PC-3 (cell line): ENCODE measurements around the gene CDH4.

Source experiments
- CTCF ChIP-seq: fragments of 300-600 bp; sonication (generic); conservative IDR thresholded peaks from 2 replicates; pipeline ENCODE4 v1.5.1; 2017; ENCODE audit warnings: antibody characterized with exemption, low read depth, mild to moderate bottlenecking, low read length
- EZH2 ChIP-seq: fragments of 300-600 bp; sonication (generic); IDR thresholded peaks from one replicate; pipeline ENCODE4 v1.6.1; 2017; ENCODE audit warnings: antibody characterized with exemption, mild to moderate bottlenecking, low read length; ENCODE audit not compliant: unreplicated experiment
- EZH2phosphoT487 ChIP-seq: fragments of 300-600 bp; sonication (generic); IDR thresholded peaks from 2 replicates; pipeline ENCODE4 v1.6.1; 2018; ENCODE audit warnings: mild to moderate bottlenecking, antibody characterized with exemption, low read length, borderline replicate concordance

DNA sequence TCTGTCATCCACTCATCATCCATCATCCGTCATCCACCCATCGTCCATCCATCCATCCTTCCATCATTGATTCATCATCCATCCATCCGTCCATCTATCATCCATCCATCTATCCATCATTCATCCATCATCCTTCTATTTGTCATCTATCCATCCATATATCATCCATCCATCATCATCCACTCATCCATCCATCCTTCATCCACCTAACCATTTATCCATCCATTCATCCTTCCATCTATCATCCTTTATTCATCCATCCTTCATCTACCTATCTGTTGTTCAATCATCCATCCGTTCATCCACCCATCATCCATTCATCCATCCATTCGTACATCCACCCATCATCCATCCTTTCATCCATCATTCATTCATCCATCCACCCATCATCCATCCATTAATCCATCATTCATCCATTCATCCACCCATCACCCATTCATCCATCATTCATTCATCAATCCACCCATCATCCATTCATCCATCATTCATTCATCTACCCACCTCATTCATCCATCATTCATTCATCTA, 266.4 kb downstream of the CDH4 start:
- TF ChIP-seq EZH2 (no peak), CTCF (no peak), EZH2phosphoT487 (no peak)
